Transverse colon (tissue), 4 donors: ENCODE measurements around the gene PDE3B. TPM values are rescaled to one million over a fixed set of nuclear protein-coding genes. Genes with fewer than 3 reads are reported as not detected.
A peak's percentile ranks its signal among the peaks of the same experiment; 100 is the strongest.

ENCODE experiments used
- DNase-seq: peaks from one replicate; pipeline ENCODE4 v3.0.0-alpha.2; 2019
- H3K27ac ChIP-seq, 4 donors: fragments of 200-600 bp; sonication (generic); 2 replicates each; pipeline ENCODE4 v1.5.1; 2016 to 2018; ENCODE audit warnings: inconsistent platforms in 4 of 4
- H3K27me3 ChIP-seq: fragments of 200-600 bp; sonication (generic); 2 replicates; pipeline ENCODE4 v1.5.1; 2017; ENCODE audit warnings: inconsistent platforms
- H3K36me3 ChIP-seq, 4 donors: fragments of 200-600 bp; sonication (generic); 2 replicates each; pipeline ENCODE4 v1.5.1; 2017 to 2019; ENCODE audit warnings: inconsistent platforms in 4 of 4
- H3K4me1 ChIP-seq, 4 donors: fragments of 200-600 bp; sonication (generic); 2 replicates each; pipeline ENCODE4 v1.5.1; 2017 to 2020; ENCODE audit warnings: inconsistent platforms in 4 of 4
- H3K4me3 ChIP-seq, 4 donors: fragments of 200-600 bp; sonication (generic); 1 replicate in 1 of 4; 2 replicates in 3 of 4; pipeline versions ENCODE4 v1.5.1 to v1.6.1; 2017 to 2019; ENCODE audit warnings: inconsistent platforms in 4 of 4
- H3K9me3 ChIP-seq, 2 donors: fragments of 200-600 bp; sonication (generic); 2 replicates each; pipeline ENCODE4 v1.5.1; 2017 to 2019; ENCODE audit warnings: inconsistent platforms in 2 of 2
- EP300 ChIP-seq: sonication (generic); formaldehyde crosslinking; IDR thresholded peaks from one replicate; pipeline ENCODE4 v1.6.1; 2017; ENCODE audit warnings: antibody characterized with exemption, low read depth
- POLR2A ChIP-seq: fragments of 450-650 bp; IDR thresholded peaks from one replicate; pipeline ENCODE4 v1.6.1; 2016; ENCODE audit warnings: antibody characterized with exemption, mild to moderate bottlenecking, moderate library complexity
- POLR2AphosphoS5 ChIP-seq, 3 donors: sonication (generic); formaldehyde crosslinking; IDR thresholded peaks; one replicate each; pipeline ENCODE4 v1.6.1; 2016; ENCODE audit warnings: antibody characterized with exemption in 3 of 3
- WGBS, 2 donors: methylation state at CpG; one replicate each; pipeline ENCODE4 v1.1.5; 2018; ENCODE audit warnings: low coverage in 1 of 2; 5-methylcytosine and 5-hydroxymethylcytosine counted together
- in situ Hi-C, 4 donors: fragments of 200-750 bp; cut with MboI; loops; one replicate each; pipeline versions ENCODE4 v1.15.0 to v1.15.1; 2017; ENCODE audit warnings: low sequenced_read_pairs in 3 of 4, low pct_ligation_motif_present in 1 of 4, low pct_unique_long_range_greater_than_20kb in 1 of 4
- intact Hi-C: fragments of 100-400 bp; cut with DNase I; formaldehyde crosslinking; loops from one replicate; pipeline ENCODE4 v1.15.1; 2023; ENCODE audit warnings: low total_unique reads
- total RNA-seq, 4 donors: library from RNA; depleted of rRNA; stranded (reverse); fragments of >200 nt; gene quantifications; one replicate each; pipeline ENCODE4 v1.1.0, GENCODE V29; 2016
- TF ChIP-seq, protein P1 (sequence below), 5 experiments: fragments of 200-600 bp in 3 of 5; fragments of 450-650 bp in 2 of 5; sonication (generic) in 3 of 5; IDR thresholded peaks; 1 replicate in 2 of 5; 2 replicates in 3 of 5; pipeline ENCODE4 v1.5.1; 2016 to 2017; ENCODE audit warnings: antibody characterized with exemption in 5 of 5, inconsistent platforms in 3 of 5, mild to moderate bottlenecking in 2 of 5, moderate library complexity in 1 of 5

PDE3B gene
- total RNA-seq, 4 donors from 2014 or later = 48.1 to 91.1 (median 66.1) TPM

DNA sequence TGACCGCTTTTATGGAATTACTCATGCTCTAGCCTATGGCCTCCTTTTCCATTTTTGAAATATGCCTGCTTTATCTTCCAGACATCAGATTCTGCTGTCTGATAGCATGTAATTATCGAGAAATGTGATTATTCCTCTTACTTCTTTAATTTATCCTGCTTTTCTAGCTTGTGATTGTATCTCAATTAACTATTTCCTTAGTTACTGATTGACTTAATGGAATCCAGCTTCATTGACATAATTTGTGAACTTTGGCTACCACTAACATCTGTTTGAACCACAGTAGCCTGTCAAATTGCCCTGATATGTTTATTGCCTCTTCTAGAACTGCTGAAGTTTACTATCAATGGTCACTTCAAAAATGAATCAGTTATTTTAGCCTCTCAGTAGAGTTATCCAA, 25.5 kb upstream of the PDE3B start:
- peaks cover 8 to 50% (median 28%) of the 10 kb centered on the region in 4 donors for H3K4me1 ChIP-seq
- WGBS, 2 donors = 78 to 87% methylated on average over 2 of the region's 2 CpGs
- no peaks in the 10 kb centered on the region for H3K36me3 ChIP-seq
- no peaks in the 10 kb centered on the region for H3K9me3 ChIP-seq
- in situ Hi-C loops (no loop called here), intact Hi-C loops (no loop called here)
- H3K27me3 ChIP-seq = no peaks in the 10 kb centered on the region
- no peak for DNase-seq
- TF ChIP-seq, protein P1, sequence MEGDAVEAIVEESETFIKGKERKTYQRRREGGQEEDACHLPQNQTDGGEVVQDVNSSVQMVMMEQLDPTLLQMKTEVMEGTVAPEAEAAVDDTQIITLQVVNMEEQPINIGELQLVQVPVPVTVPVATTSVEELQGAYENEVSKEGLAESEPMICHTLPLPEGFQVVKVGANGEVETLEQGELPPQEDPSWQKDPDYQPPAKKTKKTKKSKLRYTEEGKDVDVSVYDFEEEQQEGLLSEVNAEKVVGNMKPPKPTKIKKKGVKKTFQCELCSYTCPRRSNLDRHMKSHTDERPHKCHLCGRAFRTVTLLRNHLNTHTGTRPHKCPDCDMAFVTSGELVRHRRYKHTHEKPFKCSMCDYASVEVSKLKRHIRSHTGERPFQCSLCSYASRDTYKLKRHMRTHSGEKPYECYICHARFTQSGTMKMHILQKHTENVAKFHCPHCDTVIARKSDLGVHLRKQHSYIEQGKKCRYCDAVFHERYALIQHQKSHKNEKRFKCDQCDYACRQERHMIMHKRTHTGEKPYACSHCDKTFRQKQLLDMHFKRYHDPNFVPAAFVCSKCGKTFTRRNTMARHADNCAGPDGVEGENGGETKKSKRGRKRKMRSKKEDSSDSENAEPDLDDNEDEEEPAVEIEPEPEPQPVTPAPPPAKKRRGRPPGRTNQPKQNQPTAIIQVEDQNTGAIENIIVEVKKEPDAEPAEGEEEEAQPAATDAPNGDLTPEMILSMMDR (IDR thresholded peaks at IDR 0.05) = no peak
- no peak for TF ChIP-seq EP300
- TF ChIP-seq POLR2AphosphoS5 (IDR thresholded peaks at IDR 0.05) = no peak
- no peak for TF ChIP-seq POLR2A
- H3K27ac ChIP-seq = peak overlapping the region; percentile 5 to 56 (median 51)
- no peak overlapping the region for H3K4me3 ChIP-seq

DNA sequence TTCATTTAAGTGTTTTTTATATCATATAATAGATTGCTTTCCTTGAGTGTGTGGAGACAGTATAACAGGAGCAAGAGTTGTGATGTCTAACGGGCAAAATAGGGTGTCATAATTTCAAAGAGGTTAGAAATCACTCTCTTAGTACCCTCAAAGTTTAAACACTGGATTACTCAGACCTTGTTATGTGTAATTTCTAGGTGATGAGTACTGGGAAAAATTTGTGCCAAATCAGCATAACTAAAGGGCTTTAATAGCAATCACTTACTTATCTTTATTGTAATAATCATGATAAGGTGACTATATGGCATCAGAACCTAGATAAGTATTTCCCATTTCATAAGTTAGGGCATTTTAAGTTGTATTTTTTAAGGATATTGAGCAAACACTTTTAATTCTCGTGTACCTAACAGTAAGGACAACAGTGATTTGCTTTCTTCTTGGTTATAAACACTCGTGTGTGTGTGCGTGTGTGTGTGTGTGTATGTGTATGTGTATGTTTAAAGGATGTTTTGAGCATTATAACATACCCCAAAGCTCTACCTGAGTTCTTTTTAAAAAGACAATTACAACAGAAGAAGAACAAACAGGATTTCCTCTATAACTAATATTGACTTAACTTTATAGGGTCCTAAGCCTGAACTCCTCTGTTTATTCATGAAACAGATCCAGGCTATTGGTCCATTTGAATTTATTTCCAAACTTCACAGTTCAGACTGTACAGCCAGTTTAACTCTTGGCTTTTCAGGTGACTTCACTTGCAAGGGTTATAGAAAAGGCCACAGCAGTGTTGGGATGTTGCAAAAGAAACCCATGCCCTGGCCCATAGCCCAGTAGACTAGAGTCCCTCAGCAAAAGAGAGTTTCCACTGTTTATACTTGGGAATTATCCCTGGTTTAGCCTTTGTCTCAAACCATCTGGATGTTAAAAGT, 23.7 kb upstream of the PDE3B start:
- peak overlapping the region; percentile 44 to 65 (median 56) for H3K27ac ChIP-seq
- WGBS, 2 donors = 47 to 48% methylated on average over 4 of the region's 4 CpGs
- intact Hi-C loops = no loop called here
- no peak overlapping the region for H3K4me3 ChIP-seq
- DNase-seq = peak; percentile 51
- no peaks in the 10 kb centered on the region for H3K27me3 ChIP-seq
- H3K9me3 ChIP-seq = no peaks in the 10 kb centered on the region
- in situ Hi-C loops = no loop called here
- peaks cover 8 to 50% (median 28%) of the 10 kb centered on the region in 4 donors for H3K4me1 ChIP-seq
- no peaks in the 10 kb centered on the region for H3K36me3 ChIP-seq
- no peak for TF ChIP-seq EP300
- no peak for TF ChIP-seq POLR2A
- peak in 1 of 3 donors; percentile 62 for TF ChIP-seq POLR2AphosphoS5 (IDR thresholded peaks at IDR 0.05)
- TF ChIP-seq, protein P1 (IDR thresholded peaks at IDR 0.05) = no peak

DNA sequence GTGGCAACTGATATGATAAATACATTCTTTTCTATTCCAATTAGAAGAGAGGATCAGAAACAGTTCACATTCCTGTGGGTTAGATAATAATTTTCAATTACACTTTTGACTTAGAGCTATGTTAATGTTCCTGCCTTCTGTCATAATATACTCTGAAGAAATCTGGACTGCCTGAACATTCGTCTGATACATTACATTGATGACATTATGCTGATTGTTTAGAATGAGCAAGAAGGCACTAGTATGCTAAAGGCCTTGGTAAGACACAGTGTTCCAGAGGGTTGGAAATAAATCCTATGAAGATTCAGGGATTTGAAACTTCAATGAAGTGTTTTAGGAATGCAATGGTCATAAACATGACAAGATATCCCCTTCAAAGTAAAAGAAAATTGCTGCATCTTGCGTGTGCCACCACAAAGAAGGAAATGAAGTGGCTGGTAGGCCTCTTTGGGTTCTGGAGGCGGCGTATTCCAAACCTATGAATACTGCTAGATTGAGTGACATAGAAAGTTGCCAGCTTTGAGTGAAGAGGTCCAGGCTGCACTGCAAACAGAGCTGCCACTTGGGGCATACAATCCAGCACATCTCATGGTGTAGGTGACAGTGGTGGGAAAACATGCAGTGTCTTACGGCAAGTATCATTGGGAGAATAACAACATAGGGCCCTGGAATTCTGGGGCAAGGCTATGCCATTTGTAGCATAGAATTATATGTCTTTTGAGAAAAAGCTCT, 21.2 kb upstream of the PDE3B start:
- 69 to 82% methylated on average over 2 to 5 of the region's 5 CpGs for WGBS, 2 donors
- in situ Hi-C loops = no loop called here
- no peak overlapping the region for H3K4me3 ChIP-seq
- H3K36me3 ChIP-seq = no peaks in the 10 kb centered on the region
- H3K4me1 ChIP-seq = peaks cover 15 to 61% (median 44%) of the 10 kb centered on the region in 4 donors
- no peaks in the 10 kb centered on the region for H3K9me3 ChIP-seq
- TF ChIP-seq POLR2A (no peak), EP300 (no peak), POLR2AphosphoS5 (IDR thresholded peaks at IDR 0.05) (peak; percentile 19 to 49 (median 45))
- TF ChIP-seq, protein P1 (IDR thresholded peaks at IDR 0.05) = no peak
- no peaks in the 10 kb centered on the region for H3K27me3 ChIP-seq
- H3K27ac ChIP-seq = peak overlapping the region; percentile 29 to 53 (median 45)
- no peak for DNase-seq
- intact Hi-C loops = no loop called here

DNA sequence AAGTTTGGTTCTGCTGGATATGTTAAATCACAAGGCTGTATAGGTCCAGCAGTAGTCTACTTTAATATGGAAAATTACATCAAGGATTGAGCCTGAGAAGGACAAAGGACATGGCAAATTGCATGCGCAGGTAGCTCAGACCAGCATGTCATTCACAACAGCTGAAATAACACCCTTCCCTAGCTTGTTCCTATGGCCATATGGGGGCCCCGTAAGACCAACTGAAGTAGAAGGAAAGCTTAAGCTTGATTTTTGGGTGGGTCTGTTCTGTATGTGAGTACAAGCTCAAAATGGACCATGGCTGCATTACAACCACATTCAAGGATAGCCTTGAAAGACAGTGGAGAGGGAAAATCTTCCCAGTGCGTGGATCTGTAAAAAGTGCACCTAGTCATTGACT, 20.6 kb upstream of the PDE3B start:
- TF ChIP-seq POLR2A (no peak), EP300 (no peak), POLR2AphosphoS5 (IDR thresholded peaks at IDR 0.05) (no peak)
- TF ChIP-seq, protein P1 (IDR thresholded peaks at IDR 0.05) = no peak
- no peak overlapping the region for H3K4me3 ChIP-seq
- DNase-seq = no peak
- no peaks in the 10 kb centered on the region for H3K9me3 ChIP-seq
- H3K27ac ChIP-seq = peak overlapping the region in 2 of 4 donors; percentile 29 to 46
- no peaks in the 10 kb centered on the region for H3K27me3 ChIP-seq
- H3K4me1 ChIP-seq = peaks cover 15 to 56% (median 38%) of the 10 kb centered on the region in 4 donors
- in situ Hi-C loops = no loop called here
- WGBS, 2 donors = 98 to 100% methylated on average over 1 to 3 of the region's 3 CpGs
- intact Hi-C loops = no loop called here
- no peaks in the 10 kb centered on the region for H3K36me3 ChIP-seq
